Stimulated activated naive CD8-positive, alpha-beta T cell treated with anti-CD3 and anti-CD28 coated beads, Interleukin-15, Interleukin-2, amounts not matched to agents 100 ng/mL and 50 ng/mL, for 24 hours (primary cell): ENCODE measurements around the gene PPA1.
"Not testable (repeated sequence)": the region's sequence is repeated elsewhere in the genome, so short reads cannot be mapped to it uniquely, and the experiment has no call there.

Experiments used
- H3K27ac Mint-ChIP-seq: one replicate; pipeline ENCODE4 v1.8.0; 2021; ENCODE audit warnings: mild to moderate bottlenecking, mixed read lengths
- H3K27me3 Mint-ChIP-seq: one replicate; pipeline ENCODE4 v1.8.0; 2021; ENCODE audit warnings: mixed read lengths
- H3K36me3 Mint-ChIP-seq: one replicate; pipeline ENCODE4 v1.8.0; 2021; ENCODE audit warnings: low read depth, mixed read lengths
- H3K4me1 Mint-ChIP-seq: one replicate; pipeline ENCODE4 v1.8.0; 2021; ENCODE audit warnings: low read depth, mixed read lengths
- H3K4me3 Mint-ChIP-seq: one replicate; pipeline ENCODE4 v1.8.0; 2021; ENCODE audit warnings: mild to moderate bottlenecking, mixed read lengths
- H3K9me3 Mint-ChIP-seq: one replicate; pipeline ENCODE4 v1.8.0; 2021; ENCODE audit warnings: mixed read lengths

The PPA1 gene

DNA sequence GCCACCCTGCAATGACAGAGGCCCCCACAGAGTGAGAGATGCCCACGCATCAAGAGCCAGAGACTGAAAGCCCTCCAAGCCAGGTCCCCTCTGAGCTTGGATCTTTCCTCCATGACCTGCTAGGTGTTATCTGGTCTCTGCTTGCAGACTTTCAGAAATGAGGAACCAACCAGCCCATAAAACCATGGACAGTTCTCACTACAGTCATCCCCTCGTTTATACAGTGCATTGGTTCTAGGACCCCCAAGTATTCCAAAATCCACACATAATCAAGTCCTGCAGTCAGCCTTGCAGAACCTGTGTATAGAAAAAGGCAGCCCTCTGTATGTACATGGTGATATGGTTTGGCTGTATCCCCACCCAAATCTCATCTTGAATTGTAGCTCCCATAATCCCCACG is 27.5 kb upstream of the PPA1 start:
- Mint-ChIP-seq H3K9me3 (peaks cover 7% of the 10 kb centered on the region), H3K27me3 (peaks cover 40% of the 10 kb centered on the region), H3K27ac (no peak overlapping the region), H3K36me3 (no peaks in the 10 kb centered on the region), H3K4me1 (peaks cover 5% of the 10 kb centered on the region), H3K4me3 (no peak overlapping the region)

DNA sequence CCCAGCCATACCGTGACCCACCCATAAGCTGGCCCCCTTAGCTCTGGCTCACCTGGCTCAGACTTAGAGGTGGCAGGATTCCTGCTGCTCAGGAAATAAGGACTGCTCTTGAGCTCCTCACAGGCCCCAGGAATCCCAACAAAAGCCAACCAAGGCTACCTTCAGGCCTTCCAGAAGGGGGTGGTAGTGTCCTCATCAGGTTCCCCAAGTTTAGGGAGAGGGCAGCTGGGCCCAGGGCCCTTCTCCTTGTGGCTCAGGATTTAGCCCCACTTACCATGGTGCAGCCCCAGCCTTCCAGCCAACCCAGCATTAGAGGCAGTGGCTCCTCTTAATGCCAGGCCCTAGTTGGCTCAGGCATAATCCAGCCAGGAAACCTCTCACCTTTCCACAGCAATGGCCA is 27.0 kb upstream of the PPA1 start:
- H3K4me1 Mint-ChIP-seq = peaks cover 10% of the 10 kb centered on the region
- H3K36me3 Mint-ChIP-seq = no peaks in the 10 kb centered on the region
- H3K4me3 Mint-ChIP-seq = no peak overlapping the region
- peaks cover 45% of the 10 kb centered on the region for H3K27me3 Mint-ChIP-seq
- no peak overlapping the region for H3K27ac Mint-ChIP-seq
- peaks cover 7% of the 10 kb centered on the region for H3K9me3 Mint-ChIP-seq

DNA sequence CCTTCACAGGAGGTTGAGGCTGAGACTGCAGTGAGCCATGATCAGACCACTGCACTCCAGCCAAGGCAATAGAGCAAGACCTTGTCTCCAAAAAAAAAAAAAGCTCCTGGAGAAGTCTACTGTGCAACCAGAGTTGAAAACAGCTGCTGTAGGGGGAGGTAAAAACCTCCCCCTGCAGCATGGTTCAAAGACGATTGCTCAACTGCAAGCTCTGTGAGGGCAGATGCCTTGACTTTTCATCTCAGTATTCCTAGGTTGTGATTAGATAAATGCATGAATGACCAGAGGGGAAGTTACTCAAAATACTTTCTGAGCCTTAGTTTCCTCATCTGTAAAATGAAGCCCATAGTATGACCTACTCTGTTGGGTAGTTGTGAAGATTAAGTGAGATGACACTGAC is 25.0 kb upstream of the PPA1 start:
- Mint-ChIP-seq H3K27ac (no peak overlapping the region), H3K9me3 (peaks cover 7% of the 10 kb centered on the region), H3K4me1 (peaks cover 12% of the 10 kb centered on the region), H3K27me3 (peaks cover 55% of the 10 kb centered on the region), H3K4me3 (no peak overlapping the region), H3K36me3 (no peaks in the 10 kb centered on the region)

DNA sequence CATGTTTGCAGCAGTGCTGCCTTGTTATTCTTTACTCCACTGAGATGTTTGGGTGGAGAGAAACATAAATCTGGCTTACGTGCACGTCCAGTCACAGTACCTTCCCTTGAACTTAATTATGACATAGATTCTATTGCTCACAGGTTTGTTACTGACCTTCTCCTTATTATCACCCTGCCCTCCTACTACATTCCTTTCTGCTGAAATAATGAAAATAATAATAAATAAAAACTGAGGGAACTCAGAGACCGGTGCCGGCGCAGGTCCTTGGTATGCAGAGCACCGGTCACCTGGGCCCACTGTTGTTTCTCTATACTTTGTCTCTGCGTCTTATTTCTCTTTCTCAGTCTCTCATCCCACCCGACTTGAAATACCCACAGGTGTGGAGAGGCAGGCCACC is 24.6 kb upstream of the PPA1 start:
- H3K36me3 Mint-ChIP-seq, H3K4me3 Mint-ChIP-seq, H3K9me3 Mint-ChIP-seq, H3K27ac Mint-ChIP-seq: not testable (repeated sequence)
- peaks cover 57% of the 10 kb centered on the region for H3K27me3 Mint-ChIP-seq
- H3K4me1 Mint-ChIP-seq = peaks cover 12% of the 10 kb centered on the region

DNA sequence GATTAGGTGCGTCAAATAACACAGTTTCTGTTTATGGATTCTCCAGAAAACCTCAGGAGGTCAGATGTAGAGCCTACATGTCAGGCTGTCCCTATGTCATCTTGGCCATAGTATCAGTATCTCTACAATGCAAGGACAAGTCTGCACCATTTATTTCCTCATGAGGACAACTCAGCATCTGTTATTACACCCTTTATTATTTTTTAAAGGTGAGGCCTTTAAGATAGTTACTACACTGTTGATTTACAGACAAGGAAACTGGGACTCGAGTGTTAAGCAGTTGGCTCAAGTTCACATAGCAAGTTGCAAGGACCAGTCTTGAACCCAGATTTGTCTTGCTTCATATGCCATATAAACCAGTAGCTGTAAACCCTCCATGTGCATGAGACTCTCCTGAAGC is 23.2 kb upstream of the PPA1 start:
- Mint-ChIP-seq H3K27ac (no peak overlapping the region), H3K4me1 (peaks cover 12% of the 10 kb centered on the region), H3K4me3 (no peak overlapping the region), H3K9me3 (peaks cover 5% of the 10 kb centered on the region), H3K27me3 (peaks cover 58% of the 10 kb centered on the region), H3K36me3 (no peaks in the 10 kb centered on the region)

DNA sequence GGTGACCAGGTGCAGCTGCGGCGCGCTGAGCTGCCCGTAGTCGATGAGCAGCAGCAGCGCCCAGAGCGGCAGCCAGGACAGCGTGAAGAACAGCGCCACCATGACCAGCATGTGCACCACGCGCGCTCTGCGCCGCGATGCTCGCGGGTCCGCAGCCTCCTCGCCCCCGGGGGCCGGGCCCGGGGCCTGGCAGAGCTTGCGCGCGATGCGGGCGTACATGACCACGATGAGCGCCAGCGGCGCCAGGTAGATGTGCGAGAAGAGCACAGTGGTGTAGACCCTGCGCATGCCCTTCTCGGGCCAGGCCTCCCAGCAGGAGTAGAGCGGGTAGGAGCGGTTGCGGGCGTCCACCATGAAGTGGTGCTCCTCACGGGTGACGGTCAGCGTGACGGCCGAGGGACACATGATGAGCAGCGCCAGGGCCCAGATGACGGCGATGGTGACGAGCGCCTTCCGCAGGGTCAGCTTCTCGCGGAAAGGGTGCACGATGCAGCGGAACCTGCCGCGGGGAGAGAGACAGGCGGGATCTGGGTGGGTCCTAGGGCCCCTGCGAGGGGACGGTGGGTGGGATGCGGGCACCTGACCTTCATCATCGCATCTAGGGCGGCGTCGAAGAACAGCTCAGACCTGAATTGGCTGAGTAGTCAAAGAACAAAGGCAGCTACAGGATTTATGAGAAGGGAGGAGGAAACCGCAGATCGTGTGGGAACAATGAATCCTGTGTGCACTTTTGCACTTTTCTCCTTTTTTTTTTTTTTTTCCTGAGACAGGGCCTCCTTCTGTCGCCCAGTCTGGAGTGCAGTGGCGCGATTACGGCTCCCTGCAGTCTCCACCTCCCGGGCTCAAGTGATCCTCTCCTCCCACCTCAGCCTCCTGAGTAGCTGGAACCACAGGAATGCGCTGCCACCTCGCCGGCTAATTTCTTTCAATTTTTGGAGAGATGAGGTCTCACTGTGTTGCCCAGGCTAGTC is 22.4 kb upstream of the PPA1 start:
- no peak overlapping the region for H3K4me3 Mint-ChIP-seq
- H3K4me1 Mint-ChIP-seq = peaks cover 12% of the 10 kb centered on the region
- H3K36me3 Mint-ChIP-seq = no peaks in the 10 kb centered on the region
- H3K9me3 Mint-ChIP-seq = no peaks in the 10 kb centered on the region
- H3K27me3 Mint-ChIP-seq = peaks cover 61% of the 10 kb centered on the region
- no peak overlapping the region for H3K27ac Mint-ChIP-seq

DNA sequence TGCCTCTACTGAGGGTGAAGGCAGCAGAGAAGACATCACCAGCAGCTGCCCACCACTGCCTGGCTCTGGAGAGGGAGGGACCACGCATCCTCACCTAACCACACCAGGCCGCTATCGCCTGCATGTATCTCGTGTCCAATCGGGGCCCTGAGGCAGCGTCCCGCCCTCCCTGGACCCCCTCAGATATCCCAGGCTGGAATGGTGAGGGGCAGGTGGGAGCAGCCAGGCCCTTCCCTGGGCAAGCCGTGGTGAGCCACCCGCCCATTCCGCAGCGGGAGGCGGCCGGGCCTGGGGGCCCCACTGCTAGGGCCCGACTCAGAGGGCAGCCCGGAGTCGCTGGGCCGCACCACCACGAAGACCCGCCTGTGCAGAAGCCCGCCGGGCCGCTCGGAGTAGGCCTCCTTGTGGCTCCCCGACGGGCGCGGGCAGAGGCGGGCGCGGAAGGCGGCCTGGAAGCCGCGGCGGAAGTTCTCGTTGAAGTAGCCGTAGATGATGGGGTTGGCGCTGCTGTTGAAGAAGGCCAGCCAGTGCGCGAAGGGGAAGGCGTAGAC is 21.6 kb upstream of the PPA1 start:
- Mint-ChIP-seq H3K4me1 (peaks cover 12% of the 10 kb centered on the region), H3K27me3 (peaks cover 63% of the 10 kb centered on the region), H3K27ac (no peak overlapping the region), H3K9me3 (no peaks in the 10 kb centered on the region), H3K4me3 (no peak overlapping the region), H3K36me3 (no peaks in the 10 kb centered on the region)

DNA sequence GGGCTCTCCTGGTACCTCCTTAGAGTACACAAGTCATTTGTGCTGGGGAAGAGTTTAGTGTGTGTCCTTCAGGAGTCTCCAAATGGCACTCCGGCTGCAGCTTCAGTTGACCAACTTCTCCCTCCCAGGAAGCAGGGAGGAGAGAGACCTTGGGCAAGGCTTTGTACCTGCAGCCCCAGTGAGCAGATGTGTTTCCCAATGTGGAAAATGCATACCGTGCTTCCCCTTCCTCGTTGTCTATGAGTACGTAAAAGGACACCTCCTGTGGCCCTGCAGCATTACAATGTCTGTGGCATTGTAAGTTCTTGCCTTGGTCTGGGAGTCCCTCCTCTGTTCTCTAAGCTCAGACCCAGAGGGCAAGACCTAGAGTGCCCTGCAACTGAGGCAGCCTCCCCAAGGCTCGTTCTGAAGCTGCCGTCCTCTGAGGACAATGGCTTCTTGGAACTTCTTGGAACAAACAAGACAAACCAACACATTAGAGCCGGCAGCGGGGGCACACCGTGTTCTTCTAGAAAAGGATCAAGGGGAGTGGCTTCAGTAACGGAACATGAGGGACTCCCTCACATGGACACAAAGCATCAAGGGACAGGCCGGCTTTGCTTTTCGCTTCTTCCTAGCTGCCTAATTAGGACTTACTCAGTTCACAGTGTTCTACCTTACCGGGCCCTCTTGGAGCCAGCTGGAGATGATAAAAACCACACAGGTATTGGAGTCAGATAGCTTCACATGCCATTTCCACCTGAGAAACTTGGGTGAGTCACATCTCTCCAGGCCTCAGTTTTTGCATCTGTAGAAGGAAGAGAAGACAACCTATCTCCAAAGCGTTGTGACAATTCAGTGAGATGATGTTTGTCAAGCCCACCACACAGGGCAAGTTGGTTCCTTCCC is 20.9 kb upstream of the PPA1 start:
- no peak overlapping the region for H3K27ac Mint-ChIP-seq
- H3K4me3 Mint-ChIP-seq = no peak overlapping the region
- H3K36me3 Mint-ChIP-seq = no peaks in the 10 kb centered on the region
- H3K9me3 Mint-ChIP-seq = no peaks in the 10 kb centered on the region
- peaks cover 12% of the 10 kb centered on the region for H3K4me1 Mint-ChIP-seq
- peaks cover 63% of the 10 kb centered on the region for H3K27me3 Mint-ChIP-seq

DNA sequence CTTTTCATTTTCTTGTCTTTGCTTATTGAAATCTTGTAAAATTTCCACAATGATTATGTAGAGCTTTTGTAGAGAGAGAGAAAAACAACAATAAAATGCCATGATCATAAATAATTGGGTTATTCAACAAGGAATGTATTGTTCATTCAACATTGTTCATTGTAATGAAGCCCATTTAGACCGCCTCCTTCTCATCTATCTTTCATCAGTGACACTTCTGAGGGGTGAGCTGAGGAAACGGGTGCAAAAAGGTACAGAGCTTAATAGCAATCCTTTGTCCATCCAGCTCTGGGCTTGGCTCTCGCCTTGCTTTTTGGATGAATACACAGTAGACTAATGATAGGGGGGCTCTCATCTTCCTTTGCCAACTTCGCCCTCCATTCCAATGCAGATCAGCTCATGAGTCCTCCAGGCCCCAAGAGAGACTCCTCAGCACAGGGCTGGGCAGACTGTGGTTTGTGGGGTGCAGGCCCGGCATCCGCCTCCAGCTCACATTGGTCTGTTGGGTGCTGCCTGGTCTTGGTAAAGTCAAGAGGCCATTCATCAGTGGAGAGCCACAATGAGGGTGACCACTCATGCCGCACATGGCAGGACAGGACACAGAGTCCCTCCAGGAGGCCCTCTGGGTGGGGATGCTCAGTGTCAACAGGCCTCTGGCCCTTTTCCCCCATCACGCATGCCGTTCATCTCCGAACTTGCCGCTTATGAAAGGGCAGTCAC is 17.9 kb upstream of the PPA1 start:
- H3K4me3 Mint-ChIP-seq = no peak overlapping the region
- H3K36me3 Mint-ChIP-seq = no peaks in the 10 kb centered on the region
- peaks cover 45% of the 10 kb centered on the region for H3K27me3 Mint-ChIP-seq
- H3K27ac Mint-ChIP-seq = no peak overlapping the region
- no peaks in the 10 kb centered on the region for H3K9me3 Mint-ChIP-seq
- peaks cover 10% of the 10 kb centered on the region for H3K4me1 Mint-ChIP-seq

DNA sequence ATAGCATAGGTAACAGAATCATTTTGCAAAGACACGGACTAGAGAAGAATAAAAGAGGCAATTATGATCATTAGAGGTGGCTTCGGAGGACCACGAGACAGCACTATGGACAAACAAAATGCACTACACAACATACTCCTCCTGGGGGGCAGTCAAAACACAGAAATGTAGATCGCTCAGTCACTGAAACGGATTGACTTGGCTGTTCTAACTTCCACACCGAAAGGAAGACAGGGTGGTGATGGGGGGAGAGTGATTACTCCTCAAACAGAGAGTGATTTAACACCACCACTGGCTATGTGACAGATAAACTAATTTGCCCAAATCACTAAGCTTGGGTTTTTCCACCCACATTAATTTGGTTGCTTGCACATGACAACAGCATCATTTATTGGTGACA is 14.1 kb upstream of the PPA1 start:
- no peaks in the 10 kb centered on the region for H3K36me3 Mint-ChIP-seq
- no peaks in the 10 kb centered on the region for H3K4me1 Mint-ChIP-seq
- peaks cover 24% of the 10 kb centered on the region for H3K27me3 Mint-ChIP-seq
- H3K9me3 Mint-ChIP-seq = no peaks in the 10 kb centered on the region
- no peak overlapping the region for H3K27ac Mint-ChIP-seq
- H3K4me3 Mint-ChIP-seq = no peak overlapping the region

DNA sequence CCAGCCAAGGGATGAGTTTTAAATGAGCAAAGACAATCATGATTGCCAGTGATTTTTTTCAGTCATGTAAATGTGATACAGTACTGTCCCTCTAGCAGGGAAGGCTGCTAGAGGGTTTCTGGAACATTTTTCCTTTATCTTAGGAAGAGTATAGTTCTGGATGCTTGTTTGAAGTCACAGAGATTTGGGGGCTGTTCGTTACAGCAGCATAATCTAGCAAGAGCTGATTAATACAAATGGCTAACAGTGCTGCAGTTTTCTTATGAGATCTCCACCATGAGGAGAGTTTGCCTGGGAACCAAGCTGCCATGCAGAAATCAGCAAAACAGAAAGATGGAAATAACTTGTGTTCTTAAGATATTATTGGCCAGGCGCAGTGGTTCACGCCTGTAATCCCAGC is 7.9 kb upstream of the PPA1 start:
- Mint-ChIP-seq H3K4me3 (no peak overlapping the region), H3K36me3 (no peaks in the 10 kb centered on the region), H3K9me3 (no peaks in the 10 kb centered on the region), H3K4me1 (peaks cover 10% of the 10 kb centered on the region), H3K27ac (no peak overlapping the region), H3K27me3 (peaks cover 8% of the 10 kb centered on the region)

DNA sequence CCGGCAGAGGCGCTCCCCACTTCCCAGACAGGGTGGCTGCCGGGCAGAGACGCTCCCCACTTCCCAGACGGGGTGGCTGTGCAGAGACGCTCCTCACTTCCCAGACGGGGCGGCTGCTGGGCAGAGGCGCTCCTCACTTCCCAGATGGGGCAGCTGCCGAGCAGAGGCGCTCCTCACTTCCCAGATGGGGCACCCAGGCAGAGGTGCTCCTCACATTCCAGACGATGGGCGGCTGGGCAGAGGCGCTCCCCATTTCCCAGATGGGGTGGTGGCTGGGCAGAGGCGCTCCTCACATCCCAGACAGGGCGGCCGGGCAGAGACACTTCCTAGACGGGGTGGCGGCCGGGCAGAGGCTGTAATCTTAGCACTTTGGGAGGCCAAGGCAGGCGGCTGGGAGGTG is 6.8 kb upstream of the PPA1 start:
- not testable (repeated sequence) for H3K27me3 Mint-ChIP-seq, H3K4me3 Mint-ChIP-seq, H3K27ac Mint-ChIP-seq, H3K36me3 Mint-ChIP-seq, H3K9me3 Mint-ChIP-seq
- peaks cover 12% of the 10 kb centered on the region for H3K4me1 Mint-ChIP-seq

DNA sequence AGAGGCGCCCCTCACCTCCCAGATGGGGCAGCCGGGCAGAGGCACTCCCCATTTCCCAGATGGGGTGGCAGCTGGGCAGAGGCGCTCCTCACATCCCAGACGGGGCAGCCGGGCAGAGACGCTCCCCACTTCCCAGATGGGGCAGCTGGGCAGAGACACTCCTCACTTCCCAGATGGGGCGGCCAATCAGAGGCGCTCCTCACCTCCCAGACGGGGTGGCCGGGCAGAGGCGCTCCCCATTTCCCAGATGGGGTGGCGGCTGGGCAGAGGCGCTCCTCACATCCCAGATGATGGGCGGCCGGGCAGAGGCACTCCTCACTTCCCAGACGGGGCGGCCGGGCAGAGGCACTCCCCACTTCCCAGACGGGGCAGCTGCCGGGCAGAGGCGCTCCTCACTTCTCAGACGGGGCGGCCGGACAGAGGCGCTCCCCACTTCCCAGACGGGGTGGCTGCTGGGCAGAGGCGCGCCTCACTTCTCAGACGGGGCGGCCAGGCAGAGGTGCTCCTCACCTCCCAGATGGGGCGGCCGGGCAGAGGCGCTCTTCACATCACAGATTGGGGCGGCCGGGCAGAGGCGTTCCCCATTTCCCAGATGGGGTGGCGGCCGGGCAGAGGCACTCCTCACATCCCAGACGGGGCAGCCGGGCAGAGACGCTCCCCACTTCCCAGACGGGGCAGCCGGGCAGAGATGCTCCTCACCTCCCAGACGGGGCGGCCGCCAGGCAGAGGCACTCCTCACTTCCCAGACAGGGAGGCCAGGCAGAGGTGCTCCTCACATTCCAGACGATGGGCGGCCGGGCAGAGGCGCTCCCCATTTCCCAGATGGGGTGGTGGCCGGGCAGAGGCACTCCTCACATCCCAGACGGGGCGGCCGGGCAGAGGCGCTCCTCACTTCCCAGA is 6.1 kb upstream of the PPA1 start:
- peaks cover 16% of the 10 kb centered on the region for H3K4me1 Mint-ChIP-seq
- not testable (repeated sequence) for H3K36me3 Mint-ChIP-seq, H3K9me3 Mint-ChIP-seq, H3K27me3 Mint-ChIP-seq, H3K27ac Mint-ChIP-seq, H3K4me3 Mint-ChIP-seq
